Umbilical cord (tissue), 2 donors: ENCODE measurements around the gene APBB1. TPM values are rescaled to one million over a fixed set of nuclear protein-coding genes. Genes with fewer than 3 reads are reported as not detected.

Source experiments
- DNase-seq: peaks from one replicate; pipeline ENCODE4 v3.0.0-alpha.2; 2015; ENCODE audit warnings: low spot score
- total RNA-seq: library from RNA; depleted of rRNA; stranded (reverse); fragments of >200 nt; gene quantifications from one replicate; pipeline ENCODE4 v1.2.3, GENCODE V29; 2014; ENCODE audit warnings: low replicate concordance; ENCODE audit not compliant: insufficient read depth

Gene APBB1
- total RNA-seq, result 28.9 TPM

- DNase-seq, result peak; percentile 71
Observed at GRCh38 chr11:6419009-6419631, at the start of gene APBB1. TSS of gene APBB1 (minus strand) at chr11:6419094. CDS start at chr11:6411347, 7,747 bp downstream.

GRCh38 chr11:6459099-6459450, 40.2 kb upstream of the APBB1 start:
- DNase-seq, result no peak

- no peak for DNase-seq
Observed at GRCh38 chr11:6458352-6459098, 39.6 kb upstream of the APBB1 start.

GRCh38 chr11:6457581-6458320, 38.9 kb upstream of the APBB1 start:
- no peak for DNase-seq

- DNase-seq, result no peak
Observed at GRCh38 chr11:6456361-6457073, 37.6 kb upstream of the APBB1 start.

GRCh38 chr11:6455070-6455469, 36.2 kb upstream of the APBB1 start:
- DNase-seq, result no peak

GRCh38 chr11:6453152-6453551, 34.3 kb upstream of the APBB1 start:
- no peak for DNase-seq

- no peak for DNase-seq
Observed at GRCh38 chr11:6452219-6452618, 33.3 kb upstream of the APBB1 start.

- DNase-seq, result no peak
Observed at GRCh38 chr11:6448574-6448973, 29.7 kb upstream of the APBB1 start.

- DNase-seq, result peak; percentile 60
Observed at GRCh38 chr11:6443269-6444003, 24.5 kb upstream of the APBB1 start.

- no peak for DNase-seq
Observed at GRCh38 chr11:6442441-6442840, 23.5 kb upstream of the APBB1 start.

- peak; percentile 9 for DNase-seq
Observed at GRCh38 chr11:6440906-6441358, 22.0 kb upstream of the APBB1 start, which contains the start of gene HPX. TSS of gene HPX (minus strand) at chr11:6440987. CDS start at chr11:6440963, 24 bp downstream.

GRCh38 chr11:6438979-6439571, 20.2 kb upstream of the APBB1 start:
- DNase-seq, result peak; percentile 60

- DNase-seq, result no peak
Observed at GRCh38 chr11:6437993-6438392, 19.1 kb upstream of the APBB1 start.

GRCh38 chr11:6437423-6437822, 18.5 kb upstream of the APBB1 start:
- DNase-seq, result no peak

GRCh38 chr11:6433998-6434660, 15.2 kb upstream of the APBB1 start:
- no peak for DNase-seq

GRCh38 chr11:6431861-6432260, 13.0 kb upstream of the APBB1 start:
- DNase-seq, result no peak

- DNase-seq, result no peak
Observed at GRCh38 chr11:6427516-6427915, 8.6 kb upstream of the APBB1 start.

GRCh38 chr11:6420677-6421076, 1.8 kb upstream of the APBB1 start:
- DNase-seq, result no peak

- no peak for DNase-seq
Observed at GRCh38 chr11:6418557-6419008, 311 bp downstream of the APBB1 start.
